Activated T-helper 9 cell treated with anti-CD3 and anti-CD28 coated beads, Interleukin-2, amount 50 U/mL, for 16 hours (primary cell): ENCODE data around the gene WDR49.
"Not testable (repeated sequence)": the region's sequence is repeated elsewhere in the genome, so short reads cannot be mapped to it uniquely, and the experiment has no call there.

Experiments used
- DNase-seq: peaks from one replicate; pipeline ENCODE4 v3.0.0-alpha.2; 2020; ENCODE audit warnings: low read depth

Gene WDR49

GRCh38 chr3:167614196-167614595 lies 39.5 kb downstream of the WDR49 start:
- DNase-seq = not testable (repeated sequence)

- no peak for DNase-seq
Measured at GRCh38 chr3:167611718-167612117, 42.0 kb downstream of the WDR49 start.

- DNase-seq = no peak
Measured at GRCh38 chr3:167609156-167609555, 44.6 kb downstream of the WDR49 start.

- DNase-seq = no peak
Measured at GRCh38 chr3:167606836-167607235, 46.9 kb downstream of the WDR49 start.

GRCh38 chr3:167605871-167606270 lies 47.9 kb downstream of the WDR49 start:
- no peak for DNase-seq

- DNase-seq = no peak
Measured at GRCh38 chr3:167602041-167602440, 51.7 kb downstream of the WDR49 start.

GRCh38 chr3:167587651-167588050 lies 66.1 kb downstream of the WDR49 start:
- no peak for DNase-seq

- no peak for DNase-seq
Measured at GRCh38 chr3:167575000-167575600, 78.6 kb downstream of the WDR49 start.

- DNase-seq = no peak
Measured at GRCh38 chr3:167572991-167573390, 80.8 kb downstream of the WDR49 start.

- DNase-seq = no peak
Measured at GRCh38 chr3:167568634-167569033, 85.1 kb downstream of the WDR49 start.

- DNase-seq = no peak
Measured at GRCh38 chr3:167565489-167565888, 88.3 kb downstream of the WDR49 start.

GRCh38 chr3:167564612-167565011 lies 89.1 kb downstream of the WDR49 start:
- DNase-seq = no peak

- no peak for DNase-seq
Measured at GRCh38 chr3:167559924-167560323, 93.8 kb downstream of the WDR49 start.

GRCh38 chr3:167554898-167555297 lies 98.8 kb downstream of the WDR49 start:
- DNase-seq = no peak

- DNase-seq = no peak
Measured at GRCh38 chr3:167538081-167538480, 115.7 kb downstream of the WDR49 start.

- no peak for DNase-seq
Measured at GRCh38 chr3:167521006-167521355, 132.8 kb downstream of the WDR49 start.

- no peak for DNase-seq
Measured at GRCh38 chr3:167520266-167521005, 133.3 kb downstream of the WDR49 start.

- no peak for DNase-seq
Measured at GRCh38 chr3:167507954-167508353, 145.8 kb downstream of the WDR49 start.

GRCh38 chr3:167502401-167502800 lies 151.3 kb downstream of the WDR49 start:
- DNase-seq = no peak

- no peak for DNase-seq
Measured at GRCh38 chr3:167501941-167502340, 151.8 kb downstream of the WDR49 start.

- DNase-seq = no peak
Measured at GRCh38 chr3:167497903-167498302, 155.8 kb downstream of the WDR49 start.

- no peak for DNase-seq
Measured at GRCh38 chr3:167493244-167493643, 160.5 kb downstream of the WDR49 start.

- no peak for DNase-seq
Measured at GRCh38 chr3:167491621-167492020, 162.1 kb downstream of the WDR49 start.

- no peak for DNase-seq
Measured at GRCh38 chr3:167489571-167489970, 164.2 kb downstream of the WDR49 start.
